B cell (primary cell): ENCODE measurements around the gene TVP23C. TPM values are rescaled to one million over a fixed set of nuclear protein-coding genes. Genes with fewer than 3 reads are reported as not detected.
"Not testable (repeated sequence)": the region's sequence is repeated elsewhere in the genome, so short reads cannot be mapped to it uniquely, and the experiment has no call there.

ENCODE experiments used
- ATAC-seq: fragments of 200-7000 bp; cut with Tn5 transposase; one replicate; pipeline ENCODE4 v1.10.0; 2021; ENCODE audit warnings: low read depth, mild to moderate bottlenecking, moderate number of reproducible peaks, moderate library complexity
- CTCF ChIA-PET: fragments of 350-600 bp; sonication (Branson Sonifier 250); formaldehyde crosslinking; loops from one replicate; lab custom pipeline; 2021; ENCODE audit warnings: antibody characterized with exemption, inconsistent platforms; lab: Charles Lee
- POLR2A ChIA-PET: fragments of 350-600 bp; sonication (Branson Sonifier 250); formaldehyde crosslinking; loops from one replicate; lab custom pipeline; 2021; ENCODE audit warnings: antibody characterized with exemption; lab: Charles Lee
- DNase-seq: peaks from one replicate; pipeline ENCODE4 v3.0.0; 2013
- H2AFZ ChIP-seq: 2 replicates; pipeline ENCODE4 v1.6.1; 2012; ENCODE audit warnings: mild to moderate bottlenecking, low read depth, low read length; ENCODE audit not compliant: insufficient read depth, poor library complexity, severe bottlenecking
- H3K27ac ChIP-seq, 2 donors: 1 replicate in 1 of 2; 2 replicates in 1 of 2; pipeline ENCODE4 v1.5.1; 2012 to 2013; ENCODE audit warnings: low read length in 2 of 2, mild to moderate bottlenecking in 2 of 2, moderate library complexity in 1 of 2
- H3K27me3 ChIP-seq, 4 experiments: fragments of 200-600 bp in 1 of 4; sonication (generic) in 1 of 4; replicated peaks in 1 of 4; 1 replicate in 2 of 4; 2 replicates in 2 of 4; pipeline versions ENCODE4 v1.6.1 to v1.7.0; 2013 to 2016; ENCODE audit warnings: low read length in 3 of 4, mild to moderate bottlenecking in 2 of 4, mixed read lengths in 1 of 4, moderate library complexity in 1 of 4; ENCODE audit not compliant: insufficient read depth in 4 of 4, control insufficient read depth in 3 of 4; ENCODE audit errors: control extremely low read depth in 1 of 4
- H3K36me3 ChIP-seq, 2 experiments: replicated peaks in 1 of 2; 1 replicate in 1 of 2; 2 replicates in 1 of 2; pipeline versions ENCODE4 v1.6.1 to v1.7.1; 2013; ENCODE audit warnings: low read length in 1 of 2; ENCODE audit not compliant: insufficient read depth in 2 of 2, control insufficient read depth in 1 of 2; ENCODE audit errors: control extremely low read depth in 1 of 2, extremely low read depth in 1 of 2
- H3K4me1 ChIP-seq, 2 donors: fragments of 200-600 bp in 1 of 2; sonication (generic) in 1 of 2; 1 replicate in 1 of 2; 2 replicates in 1 of 2; pipeline versions ENCODE4 v1.5.1 to v1.6.1; 2013 to 2017; ENCODE audit warnings: low read length in 2 of 2; ENCODE audit not compliant: control insufficient read depth in 2 of 2, insufficient read depth in 2 of 2
- H3K4me2 ChIP-seq: replicated peaks from 2 replicates; pipeline ENCODE3; 2012; ENCODE audit warnings: mild to moderate bottlenecking, low read depth, low read length; ENCODE audit not compliant: poor library complexity, severe bottlenecking
- H3K4me3 ChIP-seq, 5 experiments: fragments of 200-600 bp in 1 of 5; sonication (generic) in 1 of 5; 1 replicate in 3 of 5; 2 replicates in 2 of 5; pipeline versions ENCODE4 v1.5.1 to v1.7.0; 2011 to 2016; ENCODE audit warnings: low read length in 4 of 5, mild to moderate bottlenecking in 4 of 5, low read depth in 2 of 5, control low read depth in 1 of 5, moderate library complexity in 1 of 5; ENCODE audit not compliant: insufficient read depth in 1 of 5; ENCODE audit errors: control extremely low read depth in 1 of 5, extremely low read depth in 1 of 5
- H3K79me2 ChIP-seq: fragments of 200-600 bp; sonication (generic); one replicate; pipeline ENCODE4 v1.6.0; 2016; ENCODE audit warnings: low read length; ENCODE audit not compliant: control insufficient read depth, insufficient read depth
- H3K9ac ChIP-seq: fragments of 200-600 bp; sonication (generic); 2 replicates; pipeline ENCODE4 v1.6.1; 2017; ENCODE audit warnings: mild to moderate bottlenecking, low read length, moderate library complexity
- H3K9me3 ChIP-seq, 3 donors: one replicate each; pipeline versions ENCODE4 v1.6.1 to v1.7.1; 2013; ENCODE audit warnings: low read length in 2 of 3; ENCODE audit not compliant: control insufficient read depth in 2 of 3, insufficient read depth in 1 of 3; ENCODE audit errors: control extremely low read depth in 1 of 3
- H4K20me1 ChIP-seq: 2 replicates; pipeline ENCODE4 v1.6.0; 2012; ENCODE audit warnings: mild to moderate bottlenecking, low read length; ENCODE audit not compliant: insufficient read depth, control insufficient read depth, poor library complexity, severe bottlenecking
- H3K27ac Mint-ChIP-seq: one replicate; pipeline ENCODE4 v1.8.0; 2021; ENCODE audit warnings: mixed read lengths
- H3K27me3 Mint-ChIP-seq: one replicate; pipeline ENCODE4 v1.8.0; 2021; ENCODE audit warnings: mixed read lengths
- H3K4me1 Mint-ChIP-seq: one replicate; pipeline ENCODE4 v1.8.0; 2021; ENCODE audit warnings: mixed read lengths
- H3K4me3 Mint-ChIP-seq: one replicate; pipeline ENCODE4 v1.8.0; 2021; ENCODE audit warnings: mixed read lengths
- H3K9me3 Mint-ChIP-seq: one replicate; pipeline ENCODE4 v1.8.0; 2022; ENCODE audit warnings: mixed read lengths; ENCODE audit not compliant: insufficient read depth
- WGBS: methylation state at CpG from one replicate; pipeline ENCODE4 v1.1.5; 2013; ENCODE audit warnings: missing lambda C conversion rate; ENCODE audit not compliant: insufficient coverage; 5-methylcytosine and 5-hydroxymethylcytosine counted together
- intact Hi-C: fragments of 100-400 bp; cut with micrococcal nuclease; formaldehyde crosslinking; loops from one replicate; pipeline ENCODE4 v1.10.0; 2022
- polyA plus RNA-seq: library from polyadenylated mRNA; depleted of rRNA; stranded (reverse); fragments of >200 nt; gene quantifications from 2 replicates; pipeline ENCODE4 v1.2.3, GENCODE V29; 2012
- total RNA-seq, 2 donors: library from RNA; stranded (reverse); fragments of 120-200 nt in 1 of 2; gene quantifications; 1 replicate in 1 of 2; 2 replicates in 1 of 2; pipeline versions ENCODE4 v1.2.3 to v1.2.4, GENCODE V29; 2013 to 2022

Gene TVP23C
- total and polyA plus RNA-seq, 2 donors (not counting 1 experiment from before 2014, with no cell fraction given) = 8.6 to 30.9 TPM

DNA sequence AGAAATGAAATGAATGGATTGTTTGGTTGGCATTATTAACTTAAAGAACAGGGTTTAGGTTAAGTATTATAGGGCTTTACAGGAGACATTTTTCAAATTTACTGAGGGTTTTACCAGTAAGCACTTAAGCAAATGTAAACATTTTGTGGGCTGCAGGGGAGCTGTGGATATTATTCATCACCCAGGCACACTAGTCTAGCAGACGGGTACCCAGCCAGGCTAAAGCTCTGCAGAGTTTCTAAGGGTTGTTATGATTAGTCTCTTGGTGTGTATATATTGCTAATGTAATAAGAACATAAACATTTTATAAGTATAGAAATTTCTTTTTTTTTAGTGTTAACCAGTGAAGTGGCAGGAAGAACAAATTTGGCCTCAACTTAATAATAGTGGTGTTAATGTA, 13.6 kb upstream of the TVP23C start:
- WGBS = no CpG with 5 or more reads among the region's 1 CpG
- ATAC-seq, H3K27ac ChIP-seq, H3K4me3 ChIP-seq, H3K4me1 Mint-ChIP-seq, intact Hi-C loops, POLR2A ChIA-PET, DNase-seq, H3K4me3 Mint-ChIP-seq, H3K79me2 ChIP-seq, H3K9me3 ChIP-seq, H3K27ac Mint-ChIP-seq, H3K27me3 ChIP-seq, CTCF ChIA-PET, H3K9ac ChIP-seq, H3K4me1 ChIP-seq, H3K9me3 Mint-ChIP-seq, H3K4me2 ChIP-seq, H2AFZ ChIP-seq, H4K20me1 ChIP-seq, H3K36me3 ChIP-seq: not testable (repeated sequence)
- H3K27me3 Mint-ChIP-seq = peaks cover 32% of the 10 kb centered on the region

- H4K20me1 ChIP-seq, H3K4me1 ChIP-seq, H3K4me1 Mint-ChIP-seq, H2AFZ ChIP-seq, H3K9me3 ChIP-seq, H3K9me3 Mint-ChIP-seq, CTCF ChIA-PET, H3K36me3 ChIP-seq, H3K4me3 ChIP-seq, H3K79me2 ChIP-seq, H3K27ac Mint-ChIP-seq, H3K9ac ChIP-seq, intact Hi-C loops, H3K4me3 Mint-ChIP-seq, H3K4me2 ChIP-seq, H3K27ac ChIP-seq, ATAC-seq, POLR2A ChIA-PET, H3K27me3 ChIP-seq, DNase-seq: not testable (repeated sequence)
- peaks cover 36% of the 10 kb centered on the region for H3K27me3 Mint-ChIP-seq
- no CpG with 5 or more reads among the region's 5 CpGs for WGBS
These were observed 11.4 kb upstream of the TVP23C start for GRCh38 chr17:15574660-15575059.

DNA sequence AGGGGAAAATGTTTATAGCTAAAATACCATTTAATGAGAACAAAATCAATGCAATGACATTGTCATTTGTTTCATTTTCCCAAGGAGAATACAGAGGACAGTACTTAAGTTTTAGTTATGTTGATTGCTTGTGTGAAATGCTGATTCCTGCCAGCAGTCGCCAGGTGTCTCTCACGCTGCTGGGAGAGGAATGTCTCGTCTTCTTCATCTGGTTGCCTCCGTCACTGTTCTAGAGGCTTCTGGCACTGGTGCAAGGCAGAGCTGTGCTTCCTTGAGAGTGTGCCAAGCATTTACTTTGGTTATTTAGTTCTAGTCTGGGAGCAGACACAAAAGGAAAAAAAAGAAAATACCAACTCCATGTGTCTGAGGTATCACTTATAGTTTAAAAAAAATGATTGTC, 10.6 kb upstream of the TVP23C start:
- H3K9ac ChIP-seq, POLR2A ChIA-PET, DNase-seq, intact Hi-C loops, H3K27me3 ChIP-seq, H3K4me1 ChIP-seq, H4K20me1 ChIP-seq, H3K4me3 Mint-ChIP-seq, H3K36me3 ChIP-seq, CTCF ChIA-PET, H3K27ac Mint-ChIP-seq, H3K4me3 ChIP-seq, H3K9me3 Mint-ChIP-seq, H3K9me3 ChIP-seq, H3K4me1 Mint-ChIP-seq, H2AFZ ChIP-seq, ATAC-seq, H3K79me2 ChIP-seq, H3K27ac ChIP-seq, H3K4me2 ChIP-seq: not testable (repeated sequence)
- H3K27me3 Mint-ChIP-seq = peaks cover 40% of the 10 kb centered on the region
- 93% methylated on average over 4 of the region's 4 CpGs for WGBS

GRCh38 chr17:15562613-15563374, 489 bp downstream of the TVP23C start:
- intact Hi-C loops, H3K4me1 Mint-ChIP-seq: not testable (repeated sequence)

More at GRCh38 chr17:15562613-15563374, 489 bp downstream of the TVP23C start:
- ATAC-seq = peak; percentile 48
- H3K27ac ChIP-seq, H3K9me3 Mint-ChIP-seq, POLR2A ChIA-PET, H3K4me1 ChIP-seq, H3K27me3 Mint-ChIP-seq, H3K9me3 ChIP-seq, H3K27me3 ChIP-seq, H3K36me3 ChIP-seq, H4K20me1 ChIP-seq, H3K79me2 ChIP-seq, CTCF ChIA-PET, DNase-seq, H3K4me2 ChIP-seq: not testable (repeated sequence)
- H2AFZ ChIP-seq = peak overlapping the region; percentile 88
- peak overlapping the region in 4 of 5 experiments; percentile 52 to 70 (median 66) for H3K4me3 ChIP-seq
- Mint-ChIP-seq H3K27ac (peak overlapping the region; percentile 96), H3K4me3 (peak overlapping the region; percentile 99)
- peak overlapping the region; percentile 73 for H3K9ac ChIP-seq
- whole genome bisulfite sequencing = 3% methylated on average over 5 of the region's 34 CpGs
